ENCODE data around the gene NODAL. TPM values are rescaled to one million over a fixed set of nuclear protein-coding genes. Genes with fewer than 3 reads are reported as not detected.

The NODAL gene
- total RNA-seq, 1 experiment from 2014 or later = not detected

- BruUV-seq (replicated peaks) = no TSS peak
- Histone ChIP-seq H3K27ac (ENCODE audit: low read length) (peak overlapping the region; percentile 44; the same call in 1 of the 2 replicates), H3K9me3 (ENCODE audit: control insufficient read depth, insufficient read depth, low read depth, low read length) (no peaks in the 10 kb centered on the region), H3K36me3 (ENCODE audit: control insufficient read depth, insufficient read depth, low read length) (peaks cover 3% of the 10 kb centered on the region; the same call in 1 of the 2 replicates), H3K4me1 (ENCODE audit: control insufficient read depth, insufficient read depth, low read length) (peaks cover 12% of the 10 kb centered on the region), H3K4me3 (ENCODE audit: low read depth in 2 of 2, low read length in 2 of 2) (peak overlapping the region; percentile 46), H3K27me3 (ENCODE audit: control insufficient read depth, insufficient read depth, low read length) (no peaks in the 10 kb centered on the region)
- TF ChIP-seq POLR2AphosphoS5 (IDR thresholded peaks at IDR 0.05; ENCODE audit: low read depth, low read length) = no peak
- TF ChIP-seq SIN3A (IDR thresholded peaks at IDR 0.05; ENCODE audit: borderline replicate concordance, insufficient read depth, low read depth, low read length) = no peak
- no peak for TF ChIP-seq TCF7L2 (IDR thresholded peaks at IDR 0.05; ENCODE audit: low read depth, low read length)
- no peak for TF ChIP-seq CTCF (IDR thresholded peaks at IDR 0.05)
- no peak for TF ChIP-seq REST (IDR thresholded peaks at IDR 0.05; ENCODE audit: insufficient read depth in 1 of 2, low read depth in 2 of 2, low read length in 1 of 2)
- POLR2A ChIA-PET = interaction anchor here (0.5 kb wide), 1 partner anchor 55 kb away, joined by 3 read pairs; no protein-coding TSS in a partner anchor
- CTCF ChIA-PET = no interaction called here
- ATAC-seq = no peak; the same call in 1 of the 2 replicates
- in situ Hi-C loops (cut with HindIII; ENCODE audit: low pct_unique_long_range_greater_than_20kb, low sequenced_read_pairs) = no loop called here
- DNase-seq (ENCODE audit: low read depth, low spot score) = no peak
- intact Hi-C loops (cut with micrococcal nuclease; ENCODE audit: unreplicated experiment) = no loop called here
Observed at GRCh38 chr10:70479165-70479581, 37.7 kb upstream of the NODAL start.

- no peaks in the 10 kb centered on the region for H3K27me3 ChIP-seq (ENCODE audit: control insufficient read depth, insufficient read depth, low read length)
- in situ Hi-C loops (cut with HindIII; ENCODE audit: low pct_unique_long_range_greater_than_20kb, low sequenced_read_pairs) = no loop called here
- POLR2A ChIA-PET = interaction anchor here (0.5 kb wide), 1 partner anchor 55 kb away, joined by 3 read pairs; no protein-coding TSS in a partner anchor
Observed at GRCh38 chr10:70478191-70479164, 37.0 kb upstream of the NODAL start, which contains the start of gene PALD1. Gene PALD1, plus strand, starts transcription at chr10:70478767. Its CDS starts 47,185 bp downstream, at chr10:70525952.

More at GRCh38 chr10:70478191-70479164, 37.0 kb upstream of the NODAL start, which contains the start of gene PALD1:
- intact Hi-C loops (cut with micrococcal nuclease; ENCODE audit: unreplicated experiment) = no loop called here
- DNase-seq (ENCODE audit: low read depth, low spot score) (no peak), ATAC-seq (peak; percentile 72)
- CTCF ChIA-PET = no interaction called here
- Histone ChIP-seq H3K9me3 (ENCODE audit: control insufficient read depth, insufficient read depth, low read depth, low read length) (no peaks in the 10 kb centered on the region), H3K4me1 (ENCODE audit: control insufficient read depth, insufficient read depth, low read length) (peaks cover 10% of the 10 kb centered on the region), H3K27ac (ENCODE audit: low read length) (peak within 1 kb of the TSS; percentile 44; the same call in 1 of the 2 replicates), H3K4me3 (ENCODE audit: low read depth in 2 of 2, low read length in 2 of 2) (peak within 1 kb of the TSS; percentile 46), H3K36me3 (ENCODE audit: control insufficient read depth, insufficient read depth, low read length) (peaks cover 3% of the 10 kb centered on the region; the same call in 1 of the 2 replicates)
- no TSS peak for BruUV-seq (replicated peaks)
- TF ChIP-seq POLR2AphosphoS5 (IDR thresholded peaks at IDR 0.05; ENCODE audit: low read depth, low read length) = no peak
- no peak for TF ChIP-seq SIN3A (IDR thresholded peaks at IDR 0.05; ENCODE audit: borderline replicate concordance, insufficient read depth, low read depth, low read length)
- TF ChIP-seq CTCF (IDR thresholded peaks at IDR 0.05) = no peak
- no peak for TF ChIP-seq TCF7L2 (IDR thresholded peaks at IDR 0.05; ENCODE audit: low read depth, low read length)
- no peak for TF ChIP-seq REST (IDR thresholded peaks at IDR 0.05; ENCODE audit: insufficient read depth in 1 of 2, low read depth in 2 of 2, low read length in 1 of 2)

Measured in Panc1 (cell line).